Stimulated activated CD4-positive, alpha-beta T cell treated with anti-CD3 and anti-CD28 coated beads, Interleukin-1b, Interleukin-23, amount 100 ng/mL, for 1 hour (primary cell): ENCODE data around the gene FBXW12.

Source experiments
- DNase-seq, 2 donors: peaks; one replicate each; pipeline ENCODE4 v3.0.0-alpha.2; 2020; ENCODE audit warnings: low read depth in 2 of 2

FBXW12 gene

GRCh38 chr3:48422272-48422671 is 50.3 kb downstream of the FBXW12 start:
- no peak for DNase-seq

DNA sequence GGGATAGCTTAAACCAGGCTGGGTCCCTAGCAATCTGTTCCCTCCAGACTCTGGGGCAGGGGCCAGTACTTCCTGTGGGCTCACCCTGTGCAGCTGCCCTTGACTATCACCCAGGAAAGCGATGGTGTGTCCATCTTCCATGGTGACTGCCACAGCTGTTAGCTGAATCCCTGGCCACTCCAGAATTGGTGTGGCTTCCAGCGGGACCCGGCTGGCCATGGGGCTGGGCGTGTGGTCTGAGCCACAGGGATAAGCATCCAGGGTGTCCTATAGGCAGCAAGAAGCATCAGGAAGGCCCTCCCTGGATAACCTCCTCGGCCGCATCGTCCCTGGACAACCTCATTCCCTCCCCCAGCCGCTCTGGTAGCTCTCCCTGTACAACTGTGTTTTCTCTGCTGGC is 50.7 kb downstream of the FBXW12 start:
- DNase-seq = no peak

GRCh38 chr3:48423241-48423882 is 51.3 kb downstream of the FBXW12 start:
- DNase-seq = no peak

GRCh38 chr3:48423883-48424695 is 52.1 kb downstream of the FBXW12 start:
- DNase-seq = no peak

DNA sequence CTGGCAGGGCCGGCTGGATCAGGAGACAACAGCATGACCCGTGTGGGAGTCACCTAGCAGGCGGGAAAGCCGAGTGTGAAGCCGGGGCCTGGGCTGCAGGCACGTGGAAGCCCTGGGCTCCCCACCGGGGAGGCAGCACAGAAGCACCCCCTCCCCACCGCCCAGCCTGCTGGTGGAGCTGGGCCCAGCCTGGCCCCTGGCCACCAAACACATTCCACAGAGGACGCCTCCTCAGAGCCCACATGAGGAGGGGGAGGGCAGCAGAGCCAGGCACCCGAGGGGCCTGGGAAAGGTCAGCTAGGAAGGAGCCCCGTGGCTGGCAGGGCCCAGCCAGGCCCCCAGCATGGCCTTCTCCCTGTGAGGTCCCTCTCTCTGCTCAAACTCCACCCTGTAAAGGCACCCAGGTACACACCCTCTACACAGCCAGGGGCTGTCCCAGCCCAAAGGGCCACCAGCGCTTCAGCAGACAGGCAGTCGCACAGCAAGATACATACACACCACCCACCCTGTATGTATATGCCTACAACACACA is 53.3 kb downstream of the FBXW12 start:
- no peak for DNase-seq

DNA sequence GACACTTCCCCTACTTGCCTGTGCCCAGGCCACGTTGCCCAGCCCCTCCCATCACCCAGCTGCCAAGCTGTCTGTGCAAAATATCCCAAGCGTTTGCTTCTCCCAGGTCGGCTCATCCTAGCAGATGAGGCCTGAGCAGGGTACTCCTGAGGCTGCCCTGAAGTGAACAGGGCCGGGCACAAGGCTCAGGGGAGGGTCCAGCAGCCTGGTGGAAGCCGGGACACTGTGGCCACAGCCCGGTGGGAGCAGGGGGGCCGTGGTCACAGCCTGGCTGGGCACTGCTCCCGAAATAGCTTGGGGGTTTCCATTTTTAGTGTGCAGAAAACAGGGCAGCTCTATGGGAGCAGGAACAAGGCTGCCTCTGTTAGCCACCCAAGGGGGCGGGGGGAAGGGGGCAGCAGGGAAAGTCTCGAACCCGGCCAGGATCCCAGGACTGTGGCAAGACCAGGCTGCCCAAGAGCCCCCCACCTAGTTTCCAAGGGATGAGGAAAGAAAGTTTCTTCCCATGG is 54.4 kb downstream of the FBXW12 start:
- DNase-seq = no peak

DNA sequence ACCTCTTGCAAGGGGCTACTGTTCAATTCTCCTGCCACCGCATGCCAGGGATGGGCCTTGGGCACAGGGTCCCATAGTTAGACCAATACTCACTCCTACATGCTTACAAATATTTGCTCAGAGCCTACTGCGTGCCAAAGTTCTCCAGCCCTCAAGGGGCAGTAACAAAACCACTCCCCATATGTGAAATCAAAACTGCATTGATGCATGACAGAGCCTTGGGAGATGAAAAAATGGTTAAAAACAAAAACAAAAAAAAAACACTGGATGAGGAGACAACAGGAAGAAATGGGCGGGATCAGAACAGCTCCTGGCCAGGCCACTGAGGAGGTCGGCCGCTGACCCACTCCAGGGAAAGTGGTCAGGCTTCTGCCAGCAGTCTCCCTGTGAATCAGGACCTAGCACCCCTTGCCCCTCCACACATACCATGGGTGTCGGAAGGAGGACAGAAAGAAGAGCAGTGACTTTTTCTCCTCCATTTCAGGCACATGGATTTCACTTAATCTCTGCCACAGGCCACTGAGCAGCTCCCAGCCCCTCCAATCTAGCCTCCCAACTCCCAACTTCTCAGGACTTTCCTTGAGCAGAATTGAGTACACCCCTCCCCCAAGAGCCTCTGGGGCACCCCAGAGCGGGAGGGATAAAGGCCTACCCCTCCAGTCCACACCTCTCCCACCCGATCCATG is 55.1 kb downstream of the FBXW12 start:
- DNase-seq = no peak

- no peak for DNase-seq
Measured at GRCh38 chr3:48427630-48427962, 55.6 kb downstream of the FBXW12 start.

- no peak for DNase-seq
Measured at GRCh38 chr3:48428088-48428571, 56.1 kb downstream of the FBXW12 start.

- DNase-seq = no peak
Measured at GRCh38 chr3:48428572-48429316, 56.7 kb downstream of the FBXW12 start.

DNA sequence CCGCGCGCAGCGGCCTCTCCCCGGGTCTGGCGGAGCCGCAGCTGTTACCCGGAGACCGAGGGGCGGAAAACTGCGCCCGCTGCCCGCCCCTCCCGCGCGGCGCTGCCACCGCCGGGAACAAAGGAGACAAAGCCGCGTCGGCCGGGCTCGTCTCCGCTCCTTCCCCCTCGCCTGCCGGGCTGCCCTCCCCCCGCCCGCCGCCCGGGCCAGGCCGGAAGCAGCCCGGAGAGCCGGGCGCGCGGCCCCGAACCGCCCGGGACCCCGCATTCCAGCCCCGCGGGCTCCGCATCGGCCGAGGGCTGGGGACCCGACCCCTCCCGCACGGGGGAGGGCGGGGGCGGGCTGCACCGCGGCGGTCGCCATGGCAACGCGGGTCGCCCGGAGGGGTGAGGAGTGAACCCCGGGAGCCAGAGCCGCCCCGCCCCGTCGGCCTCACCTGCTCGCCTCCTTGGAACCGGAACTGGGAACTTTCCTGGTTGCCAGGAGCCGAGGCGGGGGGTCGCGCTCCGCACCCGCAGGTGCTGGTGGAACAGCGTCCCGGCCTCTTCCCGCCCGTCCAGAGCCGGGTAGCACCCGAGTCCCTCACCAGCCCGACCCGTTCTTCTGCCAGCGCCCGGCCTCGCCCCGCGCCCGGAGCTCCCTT is 57.4 kb downstream of the FBXW12 start:
- peak in 1 of 2 donors; percentile 30 for DNase-seq

DNA sequence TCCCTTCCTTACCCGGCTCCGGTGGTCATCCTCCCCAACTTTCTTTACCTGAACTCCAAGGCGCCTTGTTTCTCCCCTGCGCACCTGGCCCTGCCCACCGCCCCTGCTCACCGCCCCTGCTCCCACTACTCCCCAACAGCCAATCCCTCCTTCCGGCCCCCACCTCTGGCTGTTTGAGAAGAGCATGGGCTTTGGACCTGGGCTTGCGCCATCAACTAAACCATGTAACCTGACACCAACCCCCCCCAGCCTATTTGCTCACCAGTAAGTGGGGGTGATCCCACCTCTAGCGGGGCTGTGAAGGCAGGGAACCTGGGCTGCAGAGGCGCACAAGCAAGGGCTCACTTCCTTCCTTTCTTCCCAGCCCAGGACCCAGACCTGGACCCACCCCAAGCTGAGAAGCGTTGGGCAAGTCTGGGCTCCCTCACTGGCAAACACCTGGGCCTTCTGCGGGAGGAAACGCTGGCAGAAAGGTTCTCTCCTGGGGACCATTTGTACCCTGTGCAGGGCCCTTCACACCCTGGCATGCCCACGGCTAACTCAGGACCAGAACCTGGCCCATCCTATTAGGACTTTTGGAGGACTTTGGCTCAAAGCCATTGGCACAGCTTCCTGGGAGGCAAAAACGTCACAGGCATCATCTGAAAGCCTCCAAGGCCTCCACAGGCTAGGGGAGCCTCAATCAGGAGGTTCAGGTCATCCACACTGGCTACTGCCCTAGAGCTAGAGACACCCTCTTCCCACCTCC is 58.1 kb downstream of the FBXW12 start, which contains the start of gene PLXNB1:
Gene PLXNB1 (minus strand): TSS at position 127 of the 748 bp plus-strand sequence. CDS start 5,475 bp downstream, outside the sequence.
- no peak for DNase-seq

GRCh38 chr3:48430708-48431101 is 58.7 kb downstream of the FBXW12 start:
- DNase-seq = no peak

- no peak for DNase-seq
Measured at GRCh38 chr3:48431224-48432029, 59.4 kb downstream of the FBXW12 start.

GRCh38 chr3:48432411-48433371 is 60.7 kb downstream of the FBXW12 start:
- no peak for DNase-seq

DNA sequence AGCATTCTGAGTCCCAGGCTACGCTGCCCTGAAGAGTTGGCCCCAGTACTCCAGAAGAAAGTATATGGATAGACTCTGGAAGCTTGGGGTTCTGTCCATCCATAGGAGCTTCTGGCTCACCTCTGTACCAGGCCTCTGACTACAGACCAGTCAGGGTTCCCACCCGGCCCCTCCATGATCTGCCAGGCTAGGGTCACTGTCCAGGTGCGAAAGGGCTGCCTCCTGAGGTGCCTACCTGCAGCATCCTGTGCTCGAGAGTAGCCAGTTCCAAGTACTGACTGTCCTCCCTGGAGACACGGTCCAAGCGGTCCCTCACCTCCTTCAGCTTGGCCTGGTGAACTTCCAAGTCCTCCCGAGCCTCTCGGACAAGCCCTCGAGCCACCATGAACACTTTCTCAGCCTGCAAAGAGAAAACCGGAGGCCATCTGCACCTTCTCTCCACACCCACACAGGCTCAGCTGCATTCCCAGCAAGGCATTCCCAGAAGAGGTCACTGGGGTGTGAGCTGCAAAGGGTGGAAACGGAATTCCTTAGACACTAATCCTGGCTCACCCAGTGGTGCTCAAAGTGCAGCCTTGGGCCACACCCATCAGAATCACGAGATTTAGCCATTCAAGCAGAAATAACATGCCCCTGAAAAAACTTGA is 61.6 kb downstream of the FBXW12 start:
- DNase-seq = no peak

- no peak for DNase-seq
Measured at GRCh38 chr3:48434591-48435222, 62.7 kb downstream of the FBXW12 start.
